GM19023 (cell line): ENCODE data around the gene ARSK.
"Not testable (repeated sequence)": the region's sequence is repeated elsewhere in the genome, so short reads cannot be mapped to it uniquely, and the experiment has no call there.

Source experiments
- ATAC-seq: cut with Tn5 transposase; IDR thresholded peaks from one replicate; pipeline ENCODE4 v1.9.1; 2021; ENCODE audit warnings: mild to moderate bottlenecking, moderate library complexity; ENCODE audit not compliant: unreplicated experiment

ARSK gene

GRCh38 chr5:95620030-95620869 is 65.3 kb downstream of the ARSK start, which contains the start of gene GPR150:
Gene GPR150 (plus strand): TSS chr5:95620087. CDS start chr5:95620276, 189 bp downstream.
- peak; percentile 69 for ATAC-seq

DNA sequence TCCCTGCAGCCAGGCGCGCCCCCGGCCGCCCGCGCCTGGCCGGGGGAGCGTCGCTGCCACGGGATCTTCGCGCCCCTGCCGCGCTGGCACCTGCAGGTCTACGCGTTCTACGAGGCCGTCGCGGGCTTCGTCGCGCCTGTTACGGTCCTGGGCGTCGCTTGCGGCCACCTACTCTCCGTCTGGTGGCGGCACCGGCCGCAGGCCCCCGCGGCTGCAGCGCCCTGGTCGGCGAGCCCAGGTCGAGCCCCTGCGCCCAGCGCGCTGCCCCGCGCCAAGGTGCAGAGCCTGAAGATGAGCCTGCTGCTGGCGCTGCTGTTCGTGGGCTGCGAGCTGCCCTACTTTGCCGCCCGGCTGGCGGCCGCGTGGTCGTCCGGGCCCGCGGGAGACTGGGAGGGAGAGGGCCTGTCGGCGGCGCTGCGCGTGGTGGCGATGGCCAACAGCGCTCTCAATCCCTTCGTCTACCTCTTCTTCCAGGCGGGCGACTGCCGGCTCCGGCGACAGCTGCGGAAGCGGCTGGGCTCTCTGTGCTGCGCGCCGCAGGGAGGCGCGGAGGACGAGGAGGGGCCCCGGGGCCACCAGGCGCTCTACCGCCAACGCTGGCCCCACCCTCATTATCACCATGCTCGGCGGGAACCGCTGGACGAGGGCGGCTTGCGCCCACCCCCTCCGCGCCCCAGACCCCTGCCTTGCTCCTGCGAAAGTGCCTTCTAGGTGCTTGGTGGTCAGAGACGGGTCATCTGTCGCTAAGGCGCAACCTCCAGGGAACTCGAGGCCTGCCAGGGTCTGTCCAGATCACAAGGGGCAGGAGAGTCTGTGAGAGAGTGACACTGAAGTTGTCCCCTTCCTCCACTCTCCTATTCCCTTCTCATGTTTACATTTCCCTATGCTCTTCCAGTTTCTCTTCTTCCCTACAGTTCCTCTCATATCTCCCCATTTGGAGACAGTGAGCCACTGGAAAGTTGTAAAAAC is 66.3 kb downstream of the ARSK start:
- ATAC-seq, result peak; percentile 51

- no peak for ATAC-seq
These were observed 67.1 kb downstream of the ARSK start for GRCh38 chr5:95621839-95622629.

DNA sequence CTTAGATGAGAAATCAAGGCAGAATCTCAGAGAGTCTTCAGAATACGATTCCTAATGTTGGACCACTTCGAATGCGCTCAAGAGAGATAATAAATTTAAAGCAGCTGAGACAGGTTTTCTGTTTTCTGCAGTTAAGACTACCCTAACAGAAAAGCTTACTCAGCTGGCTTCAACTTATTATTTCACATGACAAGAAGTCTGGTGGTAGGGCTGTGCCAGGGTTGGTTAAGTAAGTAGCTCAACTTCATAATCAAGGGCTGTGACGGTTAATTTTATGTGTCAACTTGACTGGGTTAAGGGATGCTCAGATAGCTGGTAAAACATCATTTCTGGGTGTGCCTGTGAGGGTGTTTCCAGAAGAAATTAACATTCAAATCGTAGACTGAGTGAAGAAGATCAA is 68.8 kb downstream of the ARSK start:
- no peak for ATAC-seq

- no peak for ATAC-seq
These were observed 69.5 kb downstream of the ARSK start for GRCh38 chr5:95624368-95624767.

DNA sequence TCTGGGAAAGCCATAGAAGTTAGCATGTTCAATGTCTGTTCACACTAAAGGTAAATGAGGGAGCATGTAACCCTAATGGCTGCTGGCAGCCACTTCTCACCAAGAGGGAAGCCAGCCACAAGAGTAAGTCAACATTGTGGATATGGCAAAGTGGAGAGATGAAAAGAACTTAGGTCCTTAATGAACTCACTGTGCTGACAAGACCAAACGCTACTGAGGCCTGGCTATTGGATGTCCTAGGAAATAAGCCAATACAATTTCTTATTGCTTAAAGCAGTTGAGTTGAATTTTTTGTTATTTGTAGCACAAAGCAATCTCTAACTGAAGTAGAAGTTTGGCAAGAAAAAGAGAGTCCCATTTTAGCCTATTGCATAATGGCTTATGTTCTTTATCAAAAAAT is 71.8 kb downstream of the ARSK start:
- no peak for ATAC-seq

GRCh38 chr5:95627971-95628810 is 73.3 kb downstream of the ARSK start:
- no peak for ATAC-seq

- no peak for ATAC-seq
These were observed 74.0 kb downstream of the ARSK start for GRCh38 chr5:95628933-95629332.

DNA sequence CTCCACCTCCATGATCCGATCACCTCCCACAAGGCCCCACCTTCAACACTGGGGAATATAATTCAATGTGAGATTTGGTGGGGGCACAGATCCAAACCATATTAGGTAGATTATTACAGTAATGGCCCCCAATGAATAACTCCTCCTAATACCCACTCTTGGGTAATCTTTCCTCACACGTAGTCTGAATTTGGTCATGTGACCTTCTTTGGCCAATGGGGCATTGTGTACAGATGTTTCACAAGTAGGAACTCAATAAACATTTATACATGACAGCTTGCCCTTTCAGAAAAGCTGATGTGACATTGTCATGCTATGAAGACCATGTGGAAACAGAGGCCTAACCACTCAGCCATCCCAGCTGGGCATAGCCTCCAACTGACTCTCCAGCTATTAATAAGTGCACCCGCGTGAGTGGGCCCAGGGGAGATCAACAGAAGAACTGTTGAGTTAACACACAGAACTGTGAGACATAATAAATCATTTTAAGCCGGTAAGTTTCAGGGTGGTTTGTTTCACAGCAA is 75.6 kb downstream of the ARSK start:
- no peak for ATAC-seq

GRCh38 chr5:95631255-95631958 is 76.5 kb downstream of the ARSK start:
- peak; percentile 9 for ATAC-seq

DNA sequence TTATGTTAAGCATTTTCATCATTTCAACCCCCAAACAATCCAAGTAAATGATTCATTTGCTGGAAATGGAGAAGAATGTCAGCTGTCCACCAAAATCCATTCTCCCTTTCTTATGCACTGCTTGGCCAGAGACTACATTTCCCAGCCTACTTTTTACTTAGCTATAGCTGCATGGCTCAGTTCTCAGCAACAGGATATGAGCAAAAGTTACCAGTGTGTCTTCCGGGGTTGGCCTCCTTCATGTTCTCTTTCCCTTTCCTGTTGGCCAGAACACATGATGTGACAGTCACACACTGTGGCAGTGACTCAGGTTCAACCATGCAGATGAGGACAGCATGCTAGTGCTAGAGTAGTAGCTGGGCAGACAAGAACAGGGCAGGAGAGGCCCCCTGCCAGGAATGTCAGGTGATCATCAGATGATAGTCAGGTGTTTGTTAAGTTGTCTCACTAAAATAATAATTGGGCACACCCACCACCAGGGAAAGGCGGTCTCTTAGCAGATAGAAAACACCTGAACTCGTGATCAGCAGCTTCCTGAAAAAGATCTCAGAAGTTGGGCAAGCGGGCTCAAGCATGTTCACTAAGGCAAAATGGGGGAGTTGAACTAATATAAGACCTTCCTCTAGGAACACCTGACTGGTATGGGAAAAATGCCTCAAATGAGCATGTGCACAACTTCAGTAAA is 77.2 kb downstream of the ARSK start:
- peak; percentile 87 for ATAC-seq

DNA sequence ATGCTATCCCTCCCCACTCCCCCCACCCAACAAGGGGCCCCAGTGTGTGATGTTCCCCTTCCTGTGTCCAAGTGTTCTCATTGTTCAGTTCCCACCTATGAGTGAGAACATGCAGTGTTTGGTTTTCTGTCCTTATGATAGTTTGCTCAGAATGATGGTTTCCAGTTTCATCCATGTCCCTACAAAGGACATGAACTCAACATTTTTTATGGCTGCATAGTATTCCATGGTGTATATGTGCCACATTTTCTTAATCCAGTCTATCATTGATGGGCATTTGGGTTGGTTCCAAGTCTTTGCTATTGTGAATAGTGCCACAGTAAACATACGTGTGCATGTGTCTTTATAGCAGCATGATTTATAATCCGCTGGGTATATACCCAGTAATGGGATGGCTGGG is 78.0 kb downstream of the ARSK start:
- not testable (repeated sequence) for ATAC-seq

DNA sequence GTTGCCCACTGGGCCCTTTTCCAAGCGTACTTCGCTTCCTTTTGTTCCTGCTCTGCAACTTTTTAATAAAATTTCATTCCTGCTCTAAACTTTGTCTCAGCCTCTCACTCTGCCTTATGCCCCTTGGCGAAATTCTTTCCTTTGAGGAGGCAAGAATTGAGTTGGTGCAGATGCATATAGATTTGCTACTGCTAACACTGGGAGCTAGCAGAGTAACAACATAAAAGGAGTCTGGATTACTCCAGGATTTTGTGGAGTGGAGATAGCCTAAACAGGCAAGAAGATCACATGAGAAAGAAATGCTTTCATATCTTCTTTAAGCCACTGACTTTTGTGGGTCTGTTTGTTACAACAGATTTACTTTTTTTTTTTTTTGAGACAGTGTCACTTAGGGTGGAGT is 78.8 kb downstream of the ARSK start:
- ATAC-seq, result no peak

DNA sequence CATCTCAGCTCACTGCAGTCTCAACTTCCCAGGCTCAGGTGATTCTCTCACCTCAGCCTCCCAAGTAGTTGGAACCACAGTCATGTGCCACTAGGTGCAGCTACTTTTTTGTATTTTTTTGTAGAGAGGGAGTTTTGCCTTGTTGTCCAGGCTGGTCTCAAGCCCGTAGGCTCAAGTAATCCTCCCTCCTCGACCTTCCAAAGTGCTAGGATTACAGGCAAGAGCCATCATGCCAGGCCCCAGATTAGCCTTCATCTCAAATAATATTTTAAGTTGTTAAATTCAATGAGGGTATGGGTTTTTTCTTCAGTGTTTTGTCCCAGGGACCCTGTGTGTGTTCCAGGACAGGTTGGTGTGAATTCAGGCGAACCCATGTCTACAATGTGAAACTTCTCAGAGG is 79.2 kb downstream of the ARSK start:
- no peak for ATAC-seq

DNA sequence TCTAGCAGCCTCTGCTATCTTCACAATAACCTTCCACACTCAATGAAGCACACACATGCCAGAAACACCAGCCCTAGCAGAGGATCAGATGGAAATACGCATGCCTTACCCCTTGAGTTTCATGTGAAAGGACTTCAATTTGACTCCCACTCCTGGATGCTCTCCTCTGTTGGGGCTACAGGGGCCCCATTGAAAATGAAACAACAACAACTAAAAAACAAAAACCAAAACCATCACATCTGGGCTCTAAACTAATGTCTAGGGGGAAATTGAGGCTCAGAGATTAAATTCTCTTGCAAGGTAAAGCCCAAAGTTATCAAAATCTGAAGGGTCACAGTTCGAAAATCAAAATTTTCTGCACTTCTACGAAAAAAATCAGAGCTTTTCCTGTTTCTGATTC is 83.7 kb downstream of the ARSK start:
- no peak for ATAC-seq

- no peak for ATAC-seq
These were observed 86.9 kb downstream of the ARSK start for GRCh38 chr5:95641741-95642220.

- no peak for ATAC-seq
These were observed 88.3 kb downstream of the ARSK start for GRCh38 chr5:95643152-95643551.

DNA sequence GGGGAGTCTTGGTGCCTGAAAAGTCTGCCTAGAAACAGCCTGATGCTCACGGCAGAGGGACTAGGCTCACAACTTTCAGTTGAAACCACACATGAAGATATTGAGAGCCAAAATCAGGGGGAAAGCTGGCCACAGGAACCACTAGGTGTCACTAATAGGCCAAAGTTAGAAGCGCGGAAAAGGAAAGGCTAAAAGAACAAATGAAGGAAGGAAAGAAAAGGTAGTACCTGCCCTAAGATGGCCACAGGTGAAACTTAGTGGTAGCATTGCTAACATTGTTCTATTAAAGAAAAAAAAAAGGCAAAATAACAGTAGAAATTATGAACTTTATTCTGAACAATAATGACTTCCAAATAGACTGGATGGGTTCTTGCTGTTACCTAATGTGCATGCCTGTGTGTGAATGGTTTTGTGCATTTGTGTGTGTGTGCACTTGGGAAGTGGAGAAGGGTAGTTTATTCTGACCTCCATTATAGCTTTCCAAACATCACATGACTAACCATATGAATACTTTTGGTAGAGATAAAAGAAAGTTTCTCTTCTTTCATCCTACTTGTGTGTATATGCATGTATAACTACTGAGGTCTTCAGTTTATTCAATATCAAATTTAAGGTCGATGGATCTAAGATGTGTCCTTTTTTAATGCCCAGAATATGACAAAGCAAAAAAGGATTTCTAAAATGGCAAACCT is 89.6 kb downstream of the ARSK start:
- ATAC-seq, result no peak
